ENCODE results near the gene JAK2. TPM values are rescaled to one million over a fixed set of nuclear protein-coding genes. Genes with fewer than 3 reads are reported as not detected.

JAK2 gene
- total and polyA plus RNA-seq, 4 donors: 13.5 to 39.7 (median 21.4) TPM

- Histone ChIP-seq H3K4me1 (ENCODE audit: control insufficient read depth, insufficient read depth, low read length) (no peaks in the 10 kb centered on the region), H3K36me3 (ENCODE audit: control insufficient read depth, insufficient read depth, low read length) (peaks cover 42% of the 10 kb centered on the region), H3K4me3 (ENCODE audit: low read depth, low read length) (no peak overlapping the region), H3K27me3 (ENCODE audit: control insufficient read depth, insufficient read depth, low read length) (no peaks in the 10 kb centered on the region), H3K9me3 (ENCODE audit: control insufficient read depth, insufficient read depth, low read length) (no peaks in the 10 kb centered on the region), H3K27ac (ENCODE audit: low read depth, low read length) (no peak overlapping the region)
- WGBS (ENCODE audit: insufficient coverage): 90% methylated on average over 15 of the region's 20 CpGs
- no peak for DNase-seq (ENCODE audit: low read depth in 4 of 6, low spot score in 6 of 6)
Measured at GRCh38 chr9:5112646-5113045, 127.6 kb downstream of the JAK2 start.

DNA sequence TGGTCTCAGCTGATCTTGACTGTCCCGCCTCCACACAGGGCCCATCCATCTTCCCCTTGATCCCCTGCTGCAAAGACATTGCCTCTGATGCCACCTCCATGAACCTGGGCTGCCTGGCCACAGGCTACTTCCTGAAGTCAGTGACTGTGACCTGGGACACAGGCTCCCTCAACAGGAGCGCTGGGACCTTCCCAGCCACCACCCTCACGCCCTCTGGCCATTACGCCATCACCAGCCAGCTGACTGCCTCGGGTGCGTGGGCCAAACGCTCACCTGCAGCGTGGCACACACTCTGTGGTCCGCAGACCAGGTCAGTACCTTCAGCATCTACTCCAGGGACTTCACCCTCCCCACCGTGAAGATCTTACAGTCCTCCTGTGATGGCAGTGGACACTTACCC, 128.5 kb downstream of the JAK2 start:
- H3K4me1 ChIP-seq (ENCODE audit: control insufficient read depth, insufficient read depth, low read length): no peaks in the 10 kb centered on the region
- no peak for DNase-seq (ENCODE audit: low read depth in 4 of 6, low spot score in 6 of 6)
- no peaks in the 10 kb centered on the region for H3K27me3 ChIP-seq (ENCODE audit: control insufficient read depth, insufficient read depth, low read length)

DNA sequence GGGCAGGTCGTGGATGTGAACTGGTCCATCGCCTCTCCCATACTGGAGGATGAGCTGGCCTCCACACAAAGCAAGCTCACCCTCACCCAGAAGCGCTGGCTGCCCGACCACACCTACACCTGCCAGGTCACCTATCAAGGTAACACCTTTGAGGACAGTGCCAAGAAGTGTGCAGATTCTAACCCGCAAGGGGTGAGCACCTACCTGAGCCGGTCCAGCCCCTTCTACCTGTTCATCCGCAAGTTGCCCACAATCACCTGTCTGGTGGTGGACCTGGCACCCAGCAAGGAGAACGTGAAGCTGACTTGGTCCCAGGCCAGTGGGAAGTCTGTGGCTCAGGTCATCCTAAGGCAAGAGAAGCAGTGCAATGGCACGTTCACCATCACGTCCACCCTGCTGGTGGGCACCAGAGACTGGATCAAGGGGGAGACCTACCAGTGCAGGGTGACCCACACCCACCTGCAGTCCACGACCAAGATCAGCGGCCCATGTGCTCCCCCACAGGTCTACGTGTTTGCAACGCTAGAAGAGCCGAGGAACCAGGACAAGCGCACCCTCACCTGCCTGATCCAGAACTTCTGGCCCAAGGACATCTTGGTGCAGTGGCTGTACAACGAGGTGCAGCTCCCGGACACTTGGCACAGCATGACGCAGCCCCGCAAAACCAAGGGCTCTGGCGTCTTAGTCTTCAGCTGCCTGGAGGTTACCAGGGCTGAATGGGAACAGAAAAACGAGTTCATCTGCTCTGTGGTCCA, 129.1 kb downstream of the JAK2 start:
- H3K27ac ChIP-seq (ENCODE audit: low read depth, low read length): no peak overlapping the region
- no peak for DNase-seq (ENCODE audit: low read depth in 4 of 6, low spot score in 6 of 6)
- H3K4me1 ChIP-seq (ENCODE audit: control insufficient read depth, insufficient read depth, low read length): no peaks in the 10 kb centered on the region
- H3K27me3 ChIP-seq (ENCODE audit: control insufficient read depth, insufficient read depth, low read length): no peaks in the 10 kb centered on the region
- H3K36me3 ChIP-seq (ENCODE audit: control insufficient read depth, insufficient read depth, low read length): peaks cover 42% of the 10 kb centered on the region
- H3K4me3 ChIP-seq (ENCODE audit: low read depth, low read length): no peak overlapping the region
- 97% methylated on average over 22 of the region's 22 CpGs for WGBS (ENCODE audit: insufficient coverage)
- no peaks in the 10 kb centered on the region for H3K9me3 ChIP-seq (ENCODE audit: control insufficient read depth, insufficient read depth, low read length)

More for the DNA sequence above, 128.5 kb downstream of the JAK2 start:
- H3K4me3 ChIP-seq (ENCODE audit: low read depth, low read length): no peak overlapping the region
- no peak overlapping the region for H3K27ac ChIP-seq (ENCODE audit: low read depth, low read length)
- peaks cover 42% of the 10 kb centered on the region for H3K36me3 ChIP-seq (ENCODE audit: control insufficient read depth, insufficient read depth, low read length)
- H3K9me3 ChIP-seq (ENCODE audit: control insufficient read depth, insufficient read depth, low read length): no peaks in the 10 kb centered on the region
- WGBS (ENCODE audit: insufficient coverage): 98% methylated on average over 10 of the region's 10 CpGs

DNA sequence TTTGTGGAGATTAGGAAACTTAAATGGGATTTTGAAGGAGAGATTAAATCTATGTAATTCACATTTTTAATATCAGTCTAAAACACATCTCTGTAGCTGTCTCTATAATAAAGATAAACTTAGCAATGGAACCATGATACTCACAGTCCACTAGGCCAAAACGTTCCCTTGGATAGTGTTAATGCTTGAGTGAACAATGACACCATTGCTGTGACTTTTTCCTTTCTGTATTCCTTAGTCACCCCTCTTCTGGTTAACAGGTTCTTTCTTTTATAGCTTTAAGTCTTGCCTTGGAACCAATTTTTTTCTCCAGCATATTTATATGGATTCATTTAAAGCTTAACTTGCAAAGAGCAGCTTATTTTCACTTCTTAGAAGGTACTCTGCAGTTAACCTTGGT, 137.0 kb downstream of the JAK2 start:
- peak in 1 of 6 donors; percentile 1 for DNase-seq (ENCODE audit: low read depth in 4 of 6, low spot score in 6 of 6)
- Histone ChIP-seq H3K9me3 (ENCODE audit: control insufficient read depth, insufficient read depth, low read length) (no peaks in the 10 kb centered on the region), H3K27ac (ENCODE audit: low read depth, low read length) (no peak overlapping the region), H3K4me1 (ENCODE audit: control insufficient read depth, insufficient read depth, low read length) (no peaks in the 10 kb centered on the region), H3K36me3 (ENCODE audit: control insufficient read depth, insufficient read depth, low read length) (no peaks in the 10 kb centered on the region), H3K27me3 (ENCODE audit: control insufficient read depth, insufficient read depth, low read length) (no peaks in the 10 kb centered on the region), H3K4me3 (ENCODE audit: low read depth, low read length) (no peak overlapping the region)
- 38% methylated on average over 1 of the region's 1 CpG for WGBS (ENCODE audit: insufficient coverage)

DNA sequence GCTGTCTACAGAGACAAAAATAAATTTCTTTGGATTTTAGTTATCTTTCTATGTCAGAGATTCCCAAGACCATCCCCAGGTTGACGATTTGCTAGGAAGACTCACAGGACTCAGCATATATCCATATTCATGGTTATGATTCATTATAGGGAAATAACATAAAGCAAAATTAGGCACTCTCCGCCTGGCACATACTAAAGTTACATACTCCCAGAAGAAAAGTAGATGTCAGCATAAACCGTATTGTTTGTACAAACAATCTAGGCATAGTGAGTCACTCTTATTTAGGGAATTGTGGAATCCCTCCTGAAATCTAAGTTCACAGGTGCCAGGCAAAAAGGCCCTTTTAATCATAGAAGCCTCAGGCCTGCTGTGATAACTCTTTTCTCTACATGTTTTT, 137.4 kb downstream of the JAK2 start:
- Histone ChIP-seq H3K27ac (ENCODE audit: low read depth, low read length) (no peak overlapping the region), H3K4me3 (ENCODE audit: low read depth, low read length) (no peak overlapping the region), H3K9me3 (ENCODE audit: control insufficient read depth, insufficient read depth, low read length) (no peaks in the 10 kb centered on the region), H3K36me3 (ENCODE audit: control insufficient read depth, insufficient read depth, low read length) (no peaks in the 10 kb centered on the region), H3K27me3 (ENCODE audit: control insufficient read depth, insufficient read depth, low read length) (no peaks in the 10 kb centered on the region), H3K4me1 (ENCODE audit: control insufficient read depth, insufficient read depth, low read length) (no peaks in the 10 kb centered on the region)
- no CpG with 5 or more reads among the region's 3 CpGs for WGBS (ENCODE audit: insufficient coverage)
- DNase-seq (ENCODE audit: low read depth in 4 of 6, low spot score in 6 of 6): no peak

DNA sequence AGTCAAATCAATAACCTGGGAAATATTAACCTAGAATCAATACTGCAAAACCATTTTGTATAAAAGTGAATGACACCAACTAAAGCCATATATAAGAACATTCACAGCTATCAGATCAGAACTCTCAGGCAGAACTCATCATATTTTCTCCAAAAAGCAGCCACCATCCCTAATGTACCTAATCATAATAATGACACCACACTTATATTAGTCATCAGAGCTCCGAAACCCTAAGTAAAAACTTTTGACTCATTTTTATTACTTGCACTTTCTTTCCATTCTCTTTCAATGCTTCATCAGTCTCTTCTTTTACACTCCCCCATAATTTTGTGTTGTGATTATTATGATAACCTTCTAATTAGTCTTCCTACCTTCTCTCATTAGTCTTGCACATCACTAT, 155.1 kb downstream of the JAK2 start:
- Histone ChIP-seq H3K9me3 (ENCODE audit: control insufficient read depth, insufficient read depth, low read length) (peaks cover 4% of the 10 kb centered on the region), H3K36me3 (ENCODE audit: control insufficient read depth, insufficient read depth, low read length) (no peaks in the 10 kb centered on the region), H3K27ac (ENCODE audit: low read depth, low read length) (no peak overlapping the region), H3K4me1 (ENCODE audit: control insufficient read depth, insufficient read depth, low read length) (no peaks in the 10 kb centered on the region), H3K4me3 (ENCODE audit: low read depth, low read length) (no peak overlapping the region), H3K27me3 (ENCODE audit: control insufficient read depth, insufficient read depth, low read length) (no peaks in the 10 kb centered on the region)
- WGBS (ENCODE audit: insufficient coverage): no CpG with 5 or more reads among the region's 1 CpG
- DNase-seq (ENCODE audit: low read depth in 4 of 6, low spot score in 6 of 6): no peak

DNA sequence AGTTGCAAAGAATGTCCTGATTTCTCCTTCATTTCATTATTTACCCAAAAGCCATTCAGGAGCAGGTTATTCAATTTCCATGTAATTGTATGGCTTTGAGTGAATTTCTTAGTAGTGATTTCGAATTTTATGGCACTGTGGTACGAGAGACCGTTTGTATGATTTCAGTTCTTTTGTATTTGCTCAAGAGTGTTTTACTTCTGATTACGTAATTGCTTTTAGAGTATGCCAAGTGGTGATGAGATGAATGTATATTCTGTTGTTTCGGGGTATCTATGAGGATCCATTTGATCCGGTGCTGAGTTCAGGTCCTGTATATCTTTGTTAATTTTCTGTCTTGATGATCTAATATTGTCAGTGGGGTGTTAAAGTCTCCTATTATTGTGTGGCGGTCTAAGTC, 159.1 kb downstream of the JAK2 start:
- H3K4me3 ChIP-seq (ENCODE audit: low read depth, low read length): no peak overlapping the region
- H3K36me3 ChIP-seq (ENCODE audit: control insufficient read depth, insufficient read depth, low read length): peaks cover 4% of the 10 kb centered on the region
- no peaks in the 10 kb centered on the region for H3K27me3 ChIP-seq (ENCODE audit: control insufficient read depth, insufficient read depth, low read length)
- H3K27ac ChIP-seq (ENCODE audit: low read depth, low read length): no peak overlapping the region
- WGBS (ENCODE audit: insufficient coverage): 92% methylated on average over 6 of the region's 7 CpGs
- no peak for DNase-seq (ENCODE audit: low read depth in 4 of 6, low spot score in 6 of 6)
- peaks cover 6% of the 10 kb centered on the region for H3K9me3 ChIP-seq (ENCODE audit: control insufficient read depth, insufficient read depth, low read length)
- H3K4me1 ChIP-seq (ENCODE audit: control insufficient read depth, insufficient read depth, low read length): no peaks in the 10 kb centered on the region

- Histone ChIP-seq H3K36me3 (ENCODE audit: control insufficient read depth, insufficient read depth, low read length) (peaks cover 4% of the 10 kb centered on the region), H3K27me3 (ENCODE audit: control insufficient read depth, insufficient read depth, low read length) (no peaks in the 10 kb centered on the region), H3K9me3 (ENCODE audit: control insufficient read depth, insufficient read depth, low read length) (peaks cover 6% of the 10 kb centered on the region), H3K27ac (ENCODE audit: low read depth, low read length) (no peak overlapping the region), H3K4me1 (ENCODE audit: control insufficient read depth, insufficient read depth, low read length) (no peaks in the 10 kb centered on the region), H3K4me3 (ENCODE audit: low read depth, low read length) (no peak overlapping the region)
- DNase-seq (ENCODE audit: low read depth in 4 of 6, low spot score in 6 of 6): no peak
- WGBS (ENCODE audit: insufficient coverage): 89% methylated on average over 1 of the region's 1 CpG
Measured at GRCh38 chr9:5146241-5146640, 161.2 kb downstream of the JAK2 start.
